Breast epithelium (tissue), 4 donors: Measurements from ENCODE around the gene MIB2. TPM values are rescaled to one million over a fixed set of nuclear protein-coding genes. Genes with fewer than 3 reads are reported as not detected.

ENCODE experiments used
- DNase-seq, 2 donors: peaks; one replicate each; pipeline ENCODE4 v3.0.0-alpha.2; 2019; ENCODE audit warnings: low spot score in 2 of 2
- H3K27ac ChIP-seq, 2 donors: fragments of 200-600 bp; sonication (generic) in 1 of 2; one replicate each; pipeline ENCODE4 v1.5.1; 2016 to 2019; ENCODE audit warnings: mild to moderate bottlenecking in 1 of 2
- H3K27me3 ChIP-seq, 2 donors: fragments of 200-600 bp; sonication (generic) in 1 of 2; one replicate each; pipeline versions ENCODE4 v1.5.1 to v1.6.0; 2017 to 2019; ENCODE audit warnings: control low read depth in 1 of 2, mild to moderate bottlenecking in 1 of 2
- H3K36me3 ChIP-seq: fragments of 200-600 bp; one replicate; pipeline ENCODE4 v1.5.1; 2019
- H3K4me1 ChIP-seq, 2 donors: fragments of 200-600 bp; sonication (generic); one replicate each; pipeline ENCODE4 v1.5.1; 2016 to 2019; ENCODE audit warnings: control low read depth in 1 of 2
- H3K4me3 ChIP-seq, 3 donors: fragments of 200-600 bp; sonication (generic); 1 replicate in 2 of 3; 2 replicates in 1 of 3; pipeline ENCODE4 v1.5.1; 2016 to 2019; ENCODE audit warnings: mild to moderate bottlenecking in 3 of 3, moderate library complexity in 2 of 3
- H3K9me3 ChIP-seq, 2 donors: fragments of 200-600 bp; sonication (generic) in 1 of 2; one replicate each; pipeline ENCODE4 v1.5.1; 2016 to 2019; ENCODE audit warnings: control low read depth in 1 of 2
- CTCF ChIP-seq, 3 donors: fragments of 450-650 bp; IDR thresholded peaks; one replicate each; pipeline ENCODE4 v1.5.1; 2016 to 2017; ENCODE audit warnings: antibody characterized with exemption in 3 of 3, mild to moderate bottlenecking in 3 of 3, moderate library complexity in 3 of 3
- POLR2A ChIP-seq: fragments of 450-650 bp; IDR thresholded peaks from one replicate; pipeline ENCODE4 v1.6.1; 2016; ENCODE audit warnings: antibody characterized with exemption, mild to moderate bottlenecking, moderate library complexity
- POLR2AphosphoS5 ChIP-seq, 3 donors: sonication (generic); formaldehyde crosslinking; IDR thresholded peaks; one replicate each; pipeline ENCODE4 v1.6.1; 2017; ENCODE audit warnings: antibody characterized with exemption in 3 of 3
- intact Hi-C: fragments of 100-400 bp; cut with DNase I; formaldehyde crosslinking; loops from one replicate; pipeline ENCODE4 v1.15.1; 2023; ENCODE audit warnings: low total_unique reads
- total RNA-seq, 3 donors: library from RNA; depleted of rRNA; stranded (reverse); fragments of >200 nt; gene quantifications; one replicate each; pipeline ENCODE4 v1.1.0, GENCODE V29; 2016

Gene MIB2
- total RNA-seq, 3 donors from 2014 or later = 32.0 to 69.5 (median 48.9) TPM

- Histone ChIP-seq H3K36me3 (no peaks in the 10 kb centered on the region), H3K9me3 (no peaks in the 10 kb centered on the region), H3K4me1 (no peaks in the 10 kb centered on the region), H3K27me3 (no peaks in the 10 kb centered on the region), H3K27ac (no peak overlapping the region), H3K4me3 (no peak overlapping the region)
- no peak for DNase-seq
- TF ChIP-seq POLR2A (no peak), CTCF (IDR thresholded peaks at IDR 0.05) (no peak), POLR2AphosphoS5 (IDR thresholded peaks at IDR 0.05) (no peak)
- intact Hi-C loops = no loop called here
These were observed 7.9 kb downstream of the MIB2 start for GRCh38 chr1:1623181-1623630.

GRCh38 chr1:1623631-1624442 is 8.5 kb downstream of the MIB2 start:
- Histone ChIP-seq H3K4me3 (no peak overlapping the region), H3K36me3 (no peaks in the 10 kb centered on the region), H3K27me3 (no peaks in the 10 kb centered on the region), H3K27ac (no peak overlapping the region), H3K9me3 (no peaks in the 10 kb centered on the region), H3K4me1 (no peaks in the 10 kb centered on the region)
- no peak for DNase-seq
- intact Hi-C loops = no loop called here
- TF ChIP-seq POLR2A = no peak
- no peak for TF ChIP-seq POLR2AphosphoS5 (IDR thresholded peaks at IDR 0.05)
- TF ChIP-seq CTCF (IDR thresholded peaks at IDR 0.05) = no peak

GRCh38 chr1:1624443-1625403 is 9.4 kb downstream of the MIB2 start:
- Histone ChIP-seq H3K36me3 (no peaks in the 10 kb centered on the region), H3K27ac (no peak overlapping the region), H3K4me3 (no peak overlapping the region), H3K4me1 (no peaks in the 10 kb centered on the region), H3K27me3 (no peaks in the 10 kb centered on the region), H3K9me3 (no peaks in the 10 kb centered on the region)
- intact Hi-C loops = loop anchor here (5.0 kb wide), 1 partner anchor 1788 kb away; no protein-coding TSS in a partner anchor
- DNase-seq = no peak
- no peak for TF ChIP-seq POLR2AphosphoS5 (IDR thresholded peaks at IDR 0.05)
- TF ChIP-seq POLR2A = no peak
- no peak for TF ChIP-seq CTCF (IDR thresholded peaks at IDR 0.05)

- no peak overlapping the region for H3K4me3 ChIP-seq
- intact Hi-C loops = loop anchor here (5.0 kb wide), 1 partner anchor 1787 kb away; no protein-coding TSS in a partner anchor
- TF ChIP-seq POLR2A = no peak
- no peak for TF ChIP-seq CTCF (IDR thresholded peaks at IDR 0.05)
- no peak for TF ChIP-seq POLR2AphosphoS5 (IDR thresholded peaks at IDR 0.05)
- H3K36me3 ChIP-seq = no peaks in the 10 kb centered on the region
- no peak for DNase-seq
- no peaks in the 10 kb centered on the region for H3K9me3 ChIP-seq
- H3K4me1 ChIP-seq = no peaks in the 10 kb centered on the region
- peaks cover 0 to under 1% of the 10 kb centered on the region in 2 donors for H3K27me3 ChIP-seq
- H3K27ac ChIP-seq = no peak overlapping the region
These were observed 10.1 kb downstream of the MIB2 start for GRCh38 chr1:1625404-1625775.
